ENCODE measurements around the gene LSM14A. TPM values are rescaled to one million over a fixed set of nuclear protein-coding genes. Genes with fewer than 3 reads are reported as not detected.

The LSM14A gene
- total and polyA plus RNA-seq, 4 donors: 12.6 to 133 (median 48.0) TPM

DNA sequence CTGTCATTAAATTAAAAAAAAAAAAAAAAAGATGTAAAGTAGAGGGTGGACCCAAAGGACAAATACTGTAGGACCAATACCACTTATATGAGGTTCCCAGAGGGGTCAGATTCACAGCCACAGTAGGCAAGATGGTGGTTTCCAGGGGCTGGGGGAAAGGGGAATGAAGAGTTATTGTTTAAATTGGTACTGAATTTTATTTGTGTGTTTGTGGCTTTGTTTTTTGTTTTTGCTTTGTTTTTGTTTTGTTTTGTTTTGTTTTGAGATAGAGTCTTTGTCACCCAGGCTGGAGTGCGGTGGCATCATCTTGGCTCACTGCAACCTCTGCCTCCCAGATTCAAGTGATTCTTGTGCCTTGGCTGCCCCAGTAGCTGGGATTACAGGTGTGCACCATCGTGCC lies 17.9 kb upstream of the LSM14A start:
- WGBS: 88% methylated on average over 2 of the region's 2 CpGs
- no peaks in the 10 kb centered on the region for H3K4me1 ChIP-seq (ENCODE audit: control insufficient read depth in 4 of 4, insufficient read depth in 4 of 4, low read length in 3 of 4)
- H3K9me3 ChIP-seq (ENCODE audit: control insufficient read depth in 4 of 4, low read length in 3 of 4): no peaks in the 10 kb centered on the region
- TF ChIP-seq, protein P1, sequence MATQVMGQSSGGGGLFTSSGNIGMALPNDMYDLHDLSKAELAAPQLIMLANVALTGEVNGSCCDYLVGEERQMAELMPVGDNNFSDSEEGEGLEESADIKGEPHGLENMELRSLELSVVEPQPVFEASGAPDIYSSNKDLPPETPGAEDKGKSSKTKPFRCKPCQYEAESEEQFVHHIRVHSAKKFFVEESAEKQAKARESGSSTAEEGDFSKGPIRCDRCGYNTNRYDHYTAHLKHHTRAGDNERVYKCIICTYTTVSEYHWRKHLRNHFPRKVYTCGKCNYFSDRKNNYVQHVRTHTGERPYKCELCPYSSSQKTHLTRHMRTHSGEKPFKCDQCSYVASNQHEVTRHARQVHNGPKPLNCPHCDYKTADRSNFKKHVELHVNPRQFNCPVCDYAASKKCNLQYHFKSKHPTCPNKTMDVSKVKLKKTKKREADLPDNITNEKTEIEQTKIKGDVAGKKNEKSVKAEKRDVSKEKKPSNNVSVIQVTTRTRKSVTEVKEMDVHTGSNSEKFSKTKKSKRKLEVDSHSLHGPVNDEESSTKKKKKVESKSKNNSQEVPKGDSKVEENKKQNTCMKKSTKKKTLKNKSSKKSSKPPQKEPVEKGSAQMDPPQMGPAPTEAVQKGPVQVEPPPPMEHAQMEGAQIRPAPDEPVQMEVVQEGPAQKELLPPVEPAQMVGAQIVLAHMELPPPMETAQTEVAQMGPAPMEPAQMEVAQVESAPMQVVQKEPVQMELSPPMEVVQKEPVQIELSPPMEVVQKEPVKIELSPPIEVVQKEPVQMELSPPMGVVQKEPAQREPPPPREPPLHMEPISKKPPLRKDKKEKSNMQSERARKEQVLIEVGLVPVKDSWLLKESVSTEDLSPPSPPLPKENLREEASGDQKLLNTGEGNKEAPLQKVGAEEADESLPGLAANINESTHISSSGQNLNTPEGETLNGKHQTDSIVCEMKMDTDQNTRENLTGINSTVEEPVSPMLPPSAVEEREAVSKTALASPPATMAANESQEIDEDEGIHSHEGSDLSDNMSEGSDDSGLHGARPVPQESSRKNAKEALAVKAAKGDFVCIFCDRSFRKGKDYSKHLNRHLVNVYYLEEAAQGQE (IDR thresholded peaks at IDR 0.05): no peak
- TF ChIP-seq FOXA2 (IDR thresholded peaks at IDR 0.05) (no peak), FOXA1 (IDR thresholded peaks at IDR 0.05) (no peak), NR2F2 (IDR thresholded peaks at IDR 0.05) (no peak), HNF4G (IDR thresholded peaks at IDR 0.05) (no peak), SP1 (IDR thresholded peaks at IDR 0.05) (no peak), TAF1 (conservative IDR thresholded peaks at IDR 0.05) (no peak), YY1 (IDR thresholded peaks at IDR 0.05) (no peak), JUND (IDR thresholded peaks at IDR 0.05) (no peak)
- TF ChIP-seq, protein P2, sequence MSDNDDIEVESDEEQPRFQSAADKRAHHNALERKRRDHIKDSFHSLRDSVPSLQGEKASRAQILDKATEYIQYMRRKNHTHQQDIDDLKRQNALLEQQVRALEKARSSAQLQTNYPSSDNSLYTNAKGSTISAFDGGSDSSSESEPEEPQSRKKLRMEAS (IDR thresholded peaks at IDR 0.05): no peak
- TF ChIP-seq, protein P3, sequence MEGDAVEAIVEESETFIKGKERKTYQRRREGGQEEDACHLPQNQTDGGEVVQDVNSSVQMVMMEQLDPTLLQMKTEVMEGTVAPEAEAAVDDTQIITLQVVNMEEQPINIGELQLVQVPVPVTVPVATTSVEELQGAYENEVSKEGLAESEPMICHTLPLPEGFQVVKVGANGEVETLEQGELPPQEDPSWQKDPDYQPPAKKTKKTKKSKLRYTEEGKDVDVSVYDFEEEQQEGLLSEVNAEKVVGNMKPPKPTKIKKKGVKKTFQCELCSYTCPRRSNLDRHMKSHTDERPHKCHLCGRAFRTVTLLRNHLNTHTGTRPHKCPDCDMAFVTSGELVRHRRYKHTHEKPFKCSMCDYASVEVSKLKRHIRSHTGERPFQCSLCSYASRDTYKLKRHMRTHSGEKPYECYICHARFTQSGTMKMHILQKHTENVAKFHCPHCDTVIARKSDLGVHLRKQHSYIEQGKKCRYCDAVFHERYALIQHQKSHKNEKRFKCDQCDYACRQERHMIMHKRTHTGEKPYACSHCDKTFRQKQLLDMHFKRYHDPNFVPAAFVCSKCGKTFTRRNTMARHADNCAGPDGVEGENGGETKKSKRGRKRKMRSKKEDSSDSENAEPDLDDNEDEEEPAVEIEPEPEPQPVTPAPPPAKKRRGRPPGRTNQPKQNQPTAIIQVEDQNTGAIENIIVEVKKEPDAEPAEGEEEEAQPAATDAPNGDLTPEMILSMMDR (IDR thresholded peaks at IDR 0.05; ENCODE audit: low read depth, low read length, missing input control): no peak
- no peak overlapping the region for H3K27ac ChIP-seq (ENCODE audit: low read depth in 1 of 2, low read length in 2 of 2)
- H3K4me3 ChIP-seq (ENCODE audit: low read depth in 1 of 3, low read length in 3 of 3): no peak overlapping the region
- H3K36me3 ChIP-seq (ENCODE audit: control insufficient read depth in 4 of 4, insufficient read depth in 3 of 4, low read depth in 1 of 4, low read length in 3 of 4): no peaks in the 10 kb centered on the region
- no peaks in the 10 kb centered on the region for H3K27me3 ChIP-seq (ENCODE audit: control insufficient read depth in 4 of 4, insufficient read depth in 4 of 4, low read length in 3 of 4)
- no peak overlapping the region for H3K9ac ChIP-seq (ENCODE audit: low read depth in 1 of 2, low read length in 2 of 2)
- no peak for DNase-seq (ENCODE audit: low spot score)

DNA sequence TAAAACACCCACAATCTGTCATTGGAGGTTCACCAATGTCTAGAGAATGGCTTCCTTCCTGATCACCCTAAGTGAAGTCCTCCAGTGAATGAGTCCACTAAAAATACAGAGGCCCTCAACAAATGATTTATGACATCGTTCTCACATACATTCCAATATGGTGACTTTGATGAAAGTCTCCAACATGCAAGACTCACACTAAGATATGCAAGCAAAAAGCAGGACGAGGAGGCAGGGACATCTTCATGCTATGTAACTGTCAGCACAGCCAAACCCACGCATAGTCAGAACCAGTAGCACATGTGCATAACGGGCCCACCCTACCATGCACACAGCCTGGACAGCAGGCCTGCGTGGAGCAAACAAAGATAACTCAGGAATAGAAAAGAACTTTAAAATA lies 16.6 kb upstream of the LSM14A start:
- DNase-seq (ENCODE audit: low spot score): no peak
- Histone ChIP-seq H3K4me1 (ENCODE audit: control insufficient read depth in 4 of 4, insufficient read depth in 4 of 4, low read length in 3 of 4) (no peaks in the 10 kb centered on the region), H3K27ac (ENCODE audit: low read depth in 1 of 2, low read length in 2 of 2) (no peak overlapping the region), H3K27me3 (ENCODE audit: control insufficient read depth in 4 of 4, insufficient read depth in 4 of 4, low read length in 3 of 4) (no peaks in the 10 kb centered on the region), H3K36me3 (ENCODE audit: control insufficient read depth in 4 of 4, insufficient read depth in 3 of 4, low read depth in 1 of 4, low read length in 3 of 4) (no peaks in the 10 kb centered on the region), H3K9me3 (ENCODE audit: control insufficient read depth in 4 of 4, low read length in 3 of 4) (no peaks in the 10 kb centered on the region), H3K4me3 (ENCODE audit: low read depth in 1 of 3, low read length in 3 of 3) (no peak overlapping the region), H3K9ac (ENCODE audit: low read depth in 1 of 2, low read length in 2 of 2) (no peak overlapping the region)
- TF ChIP-seq, protein P1 (IDR thresholded peaks at IDR 0.05): no peak
- no peak for TF ChIP-seq FOXA2 (IDR thresholded peaks at IDR 0.05)
- TF ChIP-seq HNF4G (IDR thresholded peaks at IDR 0.05): no peak
- TF ChIP-seq SP1 (IDR thresholded peaks at IDR 0.05): no peak
- TF ChIP-seq HNF4A (conservative IDR thresholded peaks at IDR 0.05): no peak
- no peak for TF ChIP-seq GABPA (IDR thresholded peaks at IDR 0.05 in 1 of 2, conservative IDR thresholded peaks at IDR 0.05 in 1 of 2)
- no peak for TF ChIP-seq NR2F2 (IDR thresholded peaks at IDR 0.05)
- TF ChIP-seq, protein P3 (IDR thresholded peaks at IDR 0.05; ENCODE audit: low read depth, low read length, missing input control): no peak
- TF ChIP-seq, protein P2 (IDR thresholded peaks at IDR 0.05): no peak
- no peak for TF ChIP-seq RAD21 (IDR thresholded peaks at IDR 0.05)
- no peak for TF ChIP-seq FOXA1 (IDR thresholded peaks at IDR 0.05)
- no peak for TF ChIP-seq YY1 (IDR thresholded peaks at IDR 0.05)
- TF ChIP-seq JUND (IDR thresholded peaks at IDR 0.05): no peak
- no peak for TF ChIP-seq EGR1 (IDR thresholded peaks at IDR 0.05; ENCODE audit: low read depth in 2 of 2)
- TF ChIP-seq TAF1 (conservative IDR thresholded peaks at IDR 0.05): no peak
- no peak for TF ChIP-seq RXRA (IDR thresholded peaks at IDR 0.05)
- TF ChIP-seq, protein P4, sequence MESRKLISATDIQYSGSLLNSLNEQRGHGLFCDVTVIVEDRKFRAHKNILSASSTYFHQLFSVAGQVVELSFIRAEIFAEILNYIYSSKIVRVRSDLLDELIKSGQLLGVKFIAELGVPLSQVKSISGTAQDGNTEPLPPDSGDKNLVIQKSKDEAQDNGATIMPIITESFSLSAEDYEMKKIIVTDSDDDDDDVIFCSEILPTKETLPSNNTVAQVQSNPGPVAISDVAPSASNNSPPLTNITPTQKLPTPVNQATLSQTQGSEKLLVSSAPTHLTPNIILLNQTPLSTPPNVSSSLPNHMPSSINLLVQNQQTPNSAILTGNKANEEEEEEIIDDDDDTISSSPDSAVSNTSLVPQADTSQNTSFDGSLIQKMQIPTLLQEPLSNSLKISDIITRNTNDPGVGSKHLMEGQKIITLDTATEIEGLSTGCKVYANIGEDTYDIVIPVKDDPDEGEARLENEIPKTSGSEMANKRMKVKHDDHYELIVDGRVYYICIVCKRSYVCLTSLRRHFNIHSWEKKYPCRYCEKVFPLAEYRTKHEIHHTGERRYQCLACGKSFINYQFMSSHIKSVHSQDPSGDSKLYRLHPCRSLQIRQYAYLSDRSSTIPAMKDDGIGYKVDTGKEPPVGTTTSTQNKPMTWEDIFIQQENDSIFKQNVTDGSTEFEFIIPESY (IDR thresholded peaks at IDR 0.05): no peak
- 93% methylated on average over 5 of the region's 5 CpGs for WGBS
